OCI-LY7 (cell line): Measurements from ENCODE around the gene RAET1E. TPM values are rescaled to one million over a fixed set of nuclear protein-coding genes. Genes with fewer than 3 reads are reported as not detected.

Source experiments
- BruUV-seq: library from RNA; stranded (reverse); fragments of 400-500 nt; replicated peaks from 2 replicates; lab custom pipeline; 2021; lab: Mats Ljungman, UMichigan
- CTCF ChIA-PET: fragments of 300-600 bp; sonication (Branson Sonifier 250); formaldehyde crosslinking; loops from one replicate; lab custom pipeline; 2022; ENCODE audit warnings: antibody characterized with exemption; ENCODE audit not compliant: unreplicated experiment; lab: Charles Lee
- POLR2A ChIA-PET: fragments of 300-600 bp; sonication (Branson Sonifier 250); formaldehyde crosslinking; loops from one replicate; lab custom pipeline; 2022; ENCODE audit warnings: antibody characterized with exemption; lab: Charles Lee
- DNase-seq: peaks from one replicate; pipeline ENCODE4 v3.0.0-alpha.2; 2015; ENCODE audit warnings: low spot score
- H2AFZ ChIP-seq: fragments of 200-600 bp; sonication (generic), shearing (Covaris generic); 2 replicates; pipeline ENCODE4 v1.6.1; 2014; ENCODE audit warnings: mild to moderate bottlenecking, antibody characterized with exemption, low read length, moderate library complexity
- H3K27ac ChIP-seq: fragments of 200-600 bp; sonication (generic); 2 replicates; pipeline ENCODE4 v1.5.1; 2014; ENCODE audit warnings: mixed run types, low read depth, mild to moderate bottlenecking, moderate library complexity, low read length, inconsistent platforms; ENCODE audit not compliant: poor library complexity, severe bottlenecking
- H3K36me3 ChIP-seq: fragments of 200-600 bp; sonication (generic); 2 replicates; pipeline ENCODE4 v1.6.1; 2014; ENCODE audit warnings: mild to moderate bottlenecking, antibody characterized with exemption, low read length, moderate library complexity, mixed read lengths; ENCODE audit not compliant: insufficient read depth
- H3K4me1 ChIP-seq: fragments of 200-600 bp; sonication (generic); 2 replicates; pipeline ENCODE4 v1.5.1; 2014; ENCODE audit warnings: mild to moderate bottlenecking, low read length; ENCODE audit not compliant: insufficient read depth, poor library complexity, severe bottlenecking
- H3K4me2 ChIP-seq: fragments of 200-600 bp; sonication (generic); 2 replicates; pipeline ENCODE4 v1.6.1; 2014; ENCODE audit warnings: mild to moderate bottlenecking, low read length
- H3K4me3 ChIP-seq: fragments of 200-600 bp; sonication (generic); 2 replicates; pipeline ENCODE4 v1.5.1; 2014; ENCODE audit warnings: mild to moderate bottlenecking, low read depth, low read length; ENCODE audit not compliant: poor library complexity, severe bottlenecking
- H3K79me2 ChIP-seq: fragments of 200-600 bp; sonication (generic); 2 replicates; pipeline ENCODE4 v1.6.1; 2016; ENCODE audit warnings: low read depth, mild to moderate bottlenecking, low read length, moderate library complexity, mixed read lengths; ENCODE audit not compliant: insufficient read depth
- H3K9me2 ChIP-seq: fragments of 200-600 bp; sonication (generic); 2 replicates; pipeline ENCODE4 v1.6.1; 2016; ENCODE audit warnings: mild to moderate bottlenecking, low read length, mixed read lengths; ENCODE audit not compliant: insufficient read depth
- H3K9me3 ChIP-seq: fragments of 200-600 bp; sonication (generic); 2 replicates; pipeline ENCODE4 v1.6.1; 2014; ENCODE audit warnings: mild to moderate bottlenecking, mixed run types, low read length, mixed read lengths
- H4K20me1 ChIP-seq: fragments of 200-600 bp; sonication (generic); 2 replicates; pipeline ENCODE4 v1.6.1; 2014; ENCODE audit warnings: mild to moderate bottlenecking, antibody characterized with exemption, low read length, moderate library complexity, mixed read lengths; ENCODE audit not compliant: insufficient read depth
- EZH2phosphoT487 ChIP-seq: fragments of 200-600 bp; sonication (generic); IDR thresholded peaks from 2 replicates; pipeline ENCODE4 v1.6.1; 2018; ENCODE audit warnings: low read depth, borderline replicate concordance, mild to moderate bottlenecking, mixed run types, antibody characterized with exemption, low read length, moderate library complexity, mixed read lengths
- intact Hi-C: fragments of 100-400 bp; cut with micrococcal nuclease; formaldehyde crosslinking; loops from one replicate; pipeline ENCODE4 v1.10.0; 2022; ENCODE audit not compliant: unreplicated experiment
- total RNA-seq, 2 experiments: library from RNA; depleted of rRNA in 1 of 2; stranded (reverse); fragments of >200 nt in 1 of 2; shearing (Covaris generic) in 1 of 2; gene quantifications; 2 replicates each; pipeline ENCODE4 v1.2.3, GENCODE V29; 2014 to 2022
- TF ChIP-seq, protein P1 (sequence below): fragments of 200-600 bp; sonication (generic); conservative IDR thresholded peaks from 2 replicates; pipeline ENCODE4 v1.5.1; 2014; ENCODE audit warnings: mild to moderate bottlenecking, antibody characterized with exemption, low read length, moderate library complexity, mixed read lengths

Gene RAET1E
- total RNA-seq, 2 experiments from 2014 or later: not detected

DNA sequence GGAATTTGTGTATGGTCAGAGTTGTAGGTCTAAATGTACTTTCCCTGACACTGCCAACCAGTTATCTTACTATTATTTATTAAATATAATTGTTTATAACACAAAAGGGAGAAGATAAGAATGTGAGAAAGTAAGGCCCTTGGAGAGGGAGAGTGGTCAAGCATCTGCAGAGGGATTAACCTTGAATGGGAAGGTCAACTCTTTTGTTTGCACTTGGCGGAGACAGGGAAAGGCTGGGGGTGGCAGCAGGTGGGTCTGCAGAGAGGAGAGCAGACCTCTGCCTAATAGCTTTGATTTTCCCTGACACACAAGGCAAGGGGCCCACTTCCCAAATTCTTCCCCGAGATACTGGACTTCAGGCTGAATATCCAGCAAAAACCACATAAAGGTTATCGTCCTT, 38.0 kb downstream of the RAET1E start:
- H4K20me1 ChIP-seq: no peaks in the 10 kb centered on the region
- no peak overlapping the region for H3K4me2 ChIP-seq
- no peak overlapping the region for H3K4me3 ChIP-seq
- H2AFZ ChIP-seq: no peak overlapping the region
- H3K4me1 ChIP-seq: peaks cover 13% of the 10 kb centered on the region
- H3K27ac ChIP-seq: no peak overlapping the region
- no peaks in the 10 kb centered on the region for H3K36me3 ChIP-seq
- no peaks in the 10 kb centered on the region for H3K9me2 ChIP-seq
- ChIA-PET POLR2A (no interaction called here), CTCF (no interaction called here)
- H3K9me3 ChIP-seq: no peaks in the 10 kb centered on the region
- DNase-seq: no peak
- intact Hi-C loops: no loop called here
- no TSS peak for BruUV-seq
- TF ChIP-seq EZH2phosphoT487: no peak
- TF ChIP-seq, protein P1, sequence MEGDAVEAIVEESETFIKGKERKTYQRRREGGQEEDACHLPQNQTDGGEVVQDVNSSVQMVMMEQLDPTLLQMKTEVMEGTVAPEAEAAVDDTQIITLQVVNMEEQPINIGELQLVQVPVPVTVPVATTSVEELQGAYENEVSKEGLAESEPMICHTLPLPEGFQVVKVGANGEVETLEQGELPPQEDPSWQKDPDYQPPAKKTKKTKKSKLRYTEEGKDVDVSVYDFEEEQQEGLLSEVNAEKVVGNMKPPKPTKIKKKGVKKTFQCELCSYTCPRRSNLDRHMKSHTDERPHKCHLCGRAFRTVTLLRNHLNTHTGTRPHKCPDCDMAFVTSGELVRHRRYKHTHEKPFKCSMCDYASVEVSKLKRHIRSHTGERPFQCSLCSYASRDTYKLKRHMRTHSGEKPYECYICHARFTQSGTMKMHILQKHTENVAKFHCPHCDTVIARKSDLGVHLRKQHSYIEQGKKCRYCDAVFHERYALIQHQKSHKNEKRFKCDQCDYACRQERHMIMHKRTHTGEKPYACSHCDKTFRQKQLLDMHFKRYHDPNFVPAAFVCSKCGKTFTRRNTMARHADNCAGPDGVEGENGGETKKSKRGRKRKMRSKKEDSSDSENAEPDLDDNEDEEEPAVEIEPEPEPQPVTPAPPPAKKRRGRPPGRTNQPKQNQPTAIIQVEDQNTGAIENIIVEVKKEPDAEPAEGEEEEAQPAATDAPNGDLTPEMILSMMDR: no peak
- no peaks in the 10 kb centered on the region for H3K79me2 ChIP-seq

DNA sequence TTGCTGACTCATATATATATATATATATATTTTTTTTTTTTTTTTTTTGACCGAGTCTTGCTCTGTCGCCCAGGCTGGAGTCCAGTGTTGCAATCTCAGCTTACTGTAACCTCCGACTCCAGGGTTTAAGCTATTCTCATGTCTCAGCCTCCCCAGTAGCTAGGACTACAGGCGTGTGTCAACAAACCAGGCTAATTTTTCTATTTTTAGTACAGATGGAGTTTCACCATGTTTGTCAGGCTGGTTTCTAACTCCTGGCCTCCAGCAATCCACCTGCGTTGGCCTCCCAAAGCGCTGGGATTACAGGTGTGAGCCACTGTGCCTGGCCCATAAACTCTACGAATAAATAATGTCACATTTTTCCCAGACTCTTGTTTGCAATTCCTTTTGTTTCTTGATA, 38.5 kb downstream of the RAET1E start:
- POLR2A ChIA-PET: no interaction called here
- H3K9me2 ChIP-seq: no peaks in the 10 kb centered on the region
- H3K79me2 ChIP-seq: no peaks in the 10 kb centered on the region
- no peak overlapping the region for H3K4me2 ChIP-seq
- no peak overlapping the region for H3K4me3 ChIP-seq
- CTCF ChIA-PET: no interaction called here
- intact Hi-C loops: no loop called here
- H3K4me1 ChIP-seq: peaks cover 8% of the 10 kb centered on the region
- no peaks in the 10 kb centered on the region for H3K9me3 ChIP-seq
- no peak overlapping the region for H3K27ac ChIP-seq
- DNase-seq: no peak
- H4K20me1 ChIP-seq: no peaks in the 10 kb centered on the region
- no TSS peak for BruUV-seq
- H2AFZ ChIP-seq: no peak overlapping the region
- TF ChIP-seq EZH2phosphoT487: no peak
- TF ChIP-seq, protein P1: no peak
- H3K36me3 ChIP-seq: no peaks in the 10 kb centered on the region

DNA sequence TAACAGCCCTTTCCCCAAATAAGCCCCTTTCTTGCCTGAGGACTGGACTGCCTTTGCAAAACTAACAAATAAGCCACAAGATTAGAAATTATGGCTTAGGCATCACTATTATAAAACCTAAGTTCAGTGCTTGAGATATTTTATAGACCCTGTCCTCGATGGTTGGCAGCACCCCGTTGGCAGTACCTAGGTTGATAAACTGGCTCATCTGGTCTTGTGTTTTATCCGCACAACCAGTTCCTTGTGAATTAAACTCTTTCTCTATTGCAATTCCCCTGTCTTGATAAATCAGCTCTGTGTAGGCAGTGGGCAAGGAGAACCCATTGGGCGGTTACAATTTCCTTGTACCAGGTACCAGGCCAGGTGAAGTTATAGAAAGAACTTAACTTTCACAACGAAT, 40.4 kb downstream of the RAET1E start:
- H3K4me1 ChIP-seq: peaks cover 6% of the 10 kb centered on the region
- H3K4me2 ChIP-seq: no peak overlapping the region
- no TSS peak for BruUV-seq
- H3K4me3 ChIP-seq: no peak overlapping the region
- intact Hi-C loops: no loop called here
- H3K9me3 ChIP-seq: no peaks in the 10 kb centered on the region
- no peak for DNase-seq
- H3K27ac ChIP-seq: no peak overlapping the region
- ChIA-PET CTCF (no interaction called here), POLR2A (no interaction called here)
- no peaks in the 10 kb centered on the region for H4K20me1 ChIP-seq
- no peak overlapping the region for H2AFZ ChIP-seq
- no peaks in the 10 kb centered on the region for H3K9me2 ChIP-seq
- TF ChIP-seq EZH2phosphoT487: no peak
- TF ChIP-seq, protein P1: no peak
- H3K79me2 ChIP-seq: no peaks in the 10 kb centered on the region
- H3K36me3 ChIP-seq: no peaks in the 10 kb centered on the region
